Tibial nerve (tissue), 4 donors: Measurements from ENCODE around the gene OR56B4. TPM values are rescaled to one million over a fixed set of nuclear protein-coding genes. Genes with fewer than 3 reads are reported as not detected.
"Not testable (repeated sequence)": the region's sequence is repeated elsewhere in the genome, so short reads cannot be mapped to it uniquely, and the experiment has no call there.

Experiments
- DNase-seq, 2 donors: peaks; one replicate each; pipeline ENCODE4 v3.0.0-alpha.2; 2019; ENCODE audit warnings: low spot score in 2 of 2
- H3K27ac ChIP-seq, 4 donors: fragments of 200-600 bp; sonication (generic) in 3 of 4; one replicate each; pipeline ENCODE4 v1.5.1; 2017 to 2019; ENCODE audit warnings: mild to moderate bottlenecking in 1 of 4
- H3K27me3 ChIP-seq, 2 donors: fragments of 200-600 bp; sonication (generic) in 1 of 2; one replicate each; pipeline versions ENCODE4 v1.5.1 to v1.6.0; 2017 to 2019
- H3K36me3 ChIP-seq, 3 donors: fragments of 200-600 bp; sonication (generic); one replicate each; pipeline ENCODE4 v1.5.1; 2018 to 2019
- H3K4me1 ChIP-seq, 4 donors: fragments of 200-600 bp; sonication (generic) in 3 of 4; one replicate each; pipeline ENCODE4 v1.5.1; 2017 to 2019
- H3K4me3 ChIP-seq, 4 donors: fragments of 200-600 bp; sonication (generic) in 3 of 4; one replicate each; pipeline ENCODE4 v1.5.1; 2017 to 2019; ENCODE audit warnings: mild to moderate bottlenecking in 1 of 4, moderate library complexity in 1 of 4
- H3K9me3 ChIP-seq, 4 donors: fragments of 200-600 bp; sonication (generic) in 3 of 4; one replicate each; pipeline ENCODE4 v1.5.1; 2017 to 2019
- EP300 ChIP-seq, 2 donors: sonication (generic); formaldehyde crosslinking; IDR thresholded peaks; one replicate each; pipeline ENCODE4 v1.6.1; 2017; ENCODE audit warnings: antibody characterized with exemption in 2 of 2, mild to moderate bottlenecking in 1 of 2
- POLR2A ChIP-seq, 2 donors: fragments of 450-650 bp; IDR thresholded peaks; one replicate each; pipeline ENCODE4 v1.6.1; 2017; ENCODE audit warnings: antibody characterized with exemption in 2 of 2, mild to moderate bottlenecking in 2 of 2, moderate library complexity in 2 of 2
- WGBS, 2 donors: methylation state at CpG; one replicate each; pipeline ENCODE4 v1.1.5; 2018; 5-methylcytosine and 5-hydroxymethylcytosine counted together
- total RNA-seq, 4 donors: library from RNA; depleted of rRNA; stranded (reverse); fragments of >200 nt; gene quantifications; one replicate each; pipeline ENCODE4 v1.1.0, GENCODE V29; 2016
- TF ChIP-seq, protein P1 (sequence below), 5 experiments: fragments of 200-600 bp in 3 of 5; fragments of 450-650 bp in 2 of 5; sonication (generic) in 3 of 5; IDR thresholded peaks; one replicate each; pipeline ENCODE4 v1.5.1; 2016 to 2019; ENCODE audit warnings: antibody characterized with exemption in 5 of 5, mild to moderate bottlenecking in 3 of 5, moderate library complexity in 2 of 5

The OR56B4 gene
- total RNA-seq, 4 donors from 2014 or later, result not detected

DNA sequence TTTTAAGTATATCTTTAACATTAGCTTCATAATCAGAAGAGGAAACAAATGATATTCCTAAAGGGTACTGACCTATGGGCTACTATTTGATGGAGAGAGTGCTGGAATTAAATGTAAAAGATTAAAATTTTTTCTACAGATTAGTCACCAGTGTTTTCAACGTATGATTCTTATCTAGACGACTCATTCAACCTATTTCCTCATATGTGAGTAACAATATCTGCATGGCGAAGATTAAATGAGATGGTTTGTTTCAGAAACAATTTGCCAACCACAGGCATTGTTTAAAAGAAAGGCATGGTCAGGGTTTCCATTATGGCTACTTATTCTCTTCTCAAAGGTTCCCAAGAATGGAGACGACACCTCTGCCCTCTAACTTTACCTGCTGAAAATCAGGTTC is 20.4 kb downstream of the OR56B4 start:
- TF ChIP-seq, protein P1, sequence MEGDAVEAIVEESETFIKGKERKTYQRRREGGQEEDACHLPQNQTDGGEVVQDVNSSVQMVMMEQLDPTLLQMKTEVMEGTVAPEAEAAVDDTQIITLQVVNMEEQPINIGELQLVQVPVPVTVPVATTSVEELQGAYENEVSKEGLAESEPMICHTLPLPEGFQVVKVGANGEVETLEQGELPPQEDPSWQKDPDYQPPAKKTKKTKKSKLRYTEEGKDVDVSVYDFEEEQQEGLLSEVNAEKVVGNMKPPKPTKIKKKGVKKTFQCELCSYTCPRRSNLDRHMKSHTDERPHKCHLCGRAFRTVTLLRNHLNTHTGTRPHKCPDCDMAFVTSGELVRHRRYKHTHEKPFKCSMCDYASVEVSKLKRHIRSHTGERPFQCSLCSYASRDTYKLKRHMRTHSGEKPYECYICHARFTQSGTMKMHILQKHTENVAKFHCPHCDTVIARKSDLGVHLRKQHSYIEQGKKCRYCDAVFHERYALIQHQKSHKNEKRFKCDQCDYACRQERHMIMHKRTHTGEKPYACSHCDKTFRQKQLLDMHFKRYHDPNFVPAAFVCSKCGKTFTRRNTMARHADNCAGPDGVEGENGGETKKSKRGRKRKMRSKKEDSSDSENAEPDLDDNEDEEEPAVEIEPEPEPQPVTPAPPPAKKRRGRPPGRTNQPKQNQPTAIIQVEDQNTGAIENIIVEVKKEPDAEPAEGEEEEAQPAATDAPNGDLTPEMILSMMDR (IDR thresholded peaks at IDR 0.05), result no peak
- TF ChIP-seq POLR2A (IDR thresholded peaks at IDR 0.05), result no peak
- TF ChIP-seq EP300 (IDR thresholded peaks at IDR 0.05), result no peak
- DNase-seq, result no peak
- Histone ChIP-seq H3K36me3 (no peaks in the 10 kb centered on the region), H3K27ac (no peak overlapping the region), H3K4me3 (no peak overlapping the region), H3K4me1 (no peaks in the 10 kb centered on the region), H3K9me3 (no peaks in the 10 kb centered on the region), H3K27me3 (no peaks in the 10 kb centered on the region)
- 75% methylated on average over 4 of the region's 4 CpGs for WGBS, 2 donors

DNA sequence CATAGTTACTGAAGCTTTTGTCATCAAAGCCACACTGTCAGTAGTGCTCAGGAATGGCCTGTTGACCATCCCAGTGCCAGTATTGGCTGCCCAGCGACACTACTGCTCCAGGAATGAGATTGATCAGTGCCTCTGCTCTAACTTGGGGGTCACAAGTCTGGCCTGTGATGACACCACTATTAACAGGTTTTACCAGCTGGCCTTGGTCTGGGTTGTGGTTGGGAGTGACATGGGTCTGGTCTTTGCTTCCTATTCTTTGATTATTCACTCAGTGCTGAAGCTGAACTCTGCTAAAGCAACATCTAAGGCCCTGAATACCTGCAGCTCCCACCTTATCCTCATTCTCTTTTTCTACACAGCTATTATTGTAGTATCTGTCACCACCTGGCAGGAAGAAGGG is 21.5 kb downstream of the OR56B4 start:
- no peak for TF ChIP-seq EP300 (IDR thresholded peaks at IDR 0.05)
- TF ChIP-seq, protein P1 (IDR thresholded peaks at IDR 0.05), result no peak
- no peak for TF ChIP-seq POLR2A (IDR thresholded peaks at IDR 0.05)
- H3K4me3 ChIP-seq, result no peak overlapping the region
- no peak overlapping the region for H3K27ac ChIP-seq
- H3K27me3 ChIP-seq, result no peaks in the 10 kb centered on the region
- H3K4me1 ChIP-seq, result no peaks in the 10 kb centered on the region
- 70 to 89% methylated on average over 1 of the region's 1 CpG for WGBS, 2 donors
- no peak for DNase-seq
- no peaks in the 10 kb centered on the region for H3K9me3 ChIP-seq
- H3K36me3 ChIP-seq, result no peaks in the 10 kb centered on the region

DNA sequence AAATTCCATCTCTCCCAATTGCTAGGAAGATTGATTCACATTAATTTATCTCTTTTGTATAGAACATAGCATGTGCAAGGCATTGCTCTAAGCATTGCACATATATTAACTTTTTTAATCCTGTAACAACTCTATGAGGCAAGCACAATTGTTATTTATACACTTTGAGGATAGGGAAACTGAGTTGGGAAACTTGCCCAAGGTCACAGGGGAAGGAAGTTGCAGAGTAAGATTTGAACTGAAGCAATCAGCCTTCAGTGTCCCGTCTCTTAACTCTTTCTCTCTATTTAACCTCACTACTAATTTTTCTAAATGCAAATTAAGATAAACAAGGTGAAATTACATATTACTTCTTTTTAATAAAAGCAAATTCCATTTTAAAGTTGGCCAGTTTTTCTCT is 22.2 kb downstream of the OR56B4 start:
- no peak for DNase-seq
- TF ChIP-seq EP300 (IDR thresholded peaks at IDR 0.05), result no peak
- TF ChIP-seq, protein P1 (IDR thresholded peaks at IDR 0.05), result no peak
- no peak for TF ChIP-seq POLR2A (IDR thresholded peaks at IDR 0.05)
- Histone ChIP-seq H3K36me3 (no peaks in the 10 kb centered on the region), H3K4me1 (no peaks in the 10 kb centered on the region), H3K27me3 (no peaks in the 10 kb centered on the region), H3K9me3 (no peaks in the 10 kb centered on the region), H3K4me3 (no peak overlapping the region), H3K27ac (no peak overlapping the region)
- 68 to 74% methylated on average over 1 of the region's 1 CpG for WGBS, 2 donors

DNA sequence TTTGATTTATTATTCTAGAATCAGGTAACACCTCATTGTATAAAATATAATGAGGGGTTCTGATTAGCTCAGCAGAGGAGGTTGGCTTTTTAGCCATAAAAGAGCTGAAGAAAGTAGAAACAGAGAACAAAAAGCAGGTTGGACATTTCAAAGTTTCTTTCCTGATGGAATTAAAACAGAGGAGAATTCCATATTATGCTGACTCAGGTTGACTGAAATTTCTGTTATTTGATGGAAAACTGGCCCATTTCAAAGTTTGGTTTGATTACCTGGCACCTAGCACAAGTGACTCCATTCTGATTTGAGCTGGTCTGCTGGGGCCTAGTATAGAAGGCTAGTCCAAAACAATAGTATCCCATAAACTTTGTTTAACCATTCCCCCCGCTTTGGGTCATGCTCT is 24.9 kb downstream of the OR56B4 start:
- no peak for DNase-seq
- Histone ChIP-seq H3K4me3 (no peak overlapping the region), H3K27me3 (no peaks in the 10 kb centered on the region), H3K4me1 (no peaks in the 10 kb centered on the region), H3K36me3 (no peaks in the 10 kb centered on the region), H3K9me3 (no peaks in the 10 kb centered on the region), H3K27ac (no peak overlapping the region)
- 78 to 88% methylated on average over 1 of the region's 1 CpG for WGBS, 2 donors
- TF ChIP-seq, protein P1 (IDR thresholded peaks at IDR 0.05), result no peak
- TF ChIP-seq EP300 (IDR thresholded peaks at IDR 0.05) (no peak), POLR2A (IDR thresholded peaks at IDR 0.05) (no peak)

DNA sequence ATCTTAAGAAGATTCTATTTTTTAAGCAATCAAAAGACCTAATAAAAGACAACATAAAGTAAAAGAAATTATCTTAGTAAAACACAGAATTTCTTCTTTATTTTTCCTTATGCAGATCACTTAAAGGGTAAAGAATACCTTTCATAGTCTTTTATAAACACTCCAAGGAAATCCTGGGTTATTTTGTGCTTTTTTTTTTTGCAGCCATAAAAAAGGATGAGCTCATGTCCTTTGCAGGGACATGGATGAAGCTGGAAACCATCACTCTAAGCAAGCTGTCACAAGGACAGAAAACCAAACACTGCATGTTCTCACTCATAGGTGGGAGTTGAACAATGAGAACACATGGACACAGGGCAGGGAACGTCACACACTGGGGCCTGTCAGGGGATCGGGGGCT is 28.5 kb downstream of the OR56B4 start:
- not testable (repeated sequence) for H3K4me3 ChIP-seq, H3K36me3 ChIP-seq, H3K27ac ChIP-seq, H3K27me3 ChIP-seq, DNase-seq, H3K4me1 ChIP-seq, H3K9me3 ChIP-seq
- WGBS, 2 donors, result 69 to 86% methylated on average over 2 of the region's 2 CpGs

DNA sequence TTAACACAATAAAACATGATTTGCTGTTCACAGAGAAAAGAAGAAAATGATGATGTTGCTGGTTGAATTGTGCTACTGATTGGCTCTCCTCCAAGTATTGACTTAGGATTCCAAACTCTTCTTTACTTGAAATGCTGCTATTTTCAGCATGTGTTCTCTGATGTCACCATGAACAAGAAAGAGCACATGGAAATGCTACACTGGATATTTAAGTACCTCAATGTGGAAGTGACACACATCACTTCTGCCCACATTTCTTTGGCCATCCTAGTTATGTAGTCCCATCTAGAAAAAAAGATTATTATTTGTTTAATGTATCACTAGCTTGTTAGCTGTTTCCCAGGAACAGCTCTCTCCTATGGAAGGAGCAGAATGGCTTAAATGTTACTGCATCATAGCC is 35.5 kb downstream of the OR56B4 start:
- TF ChIP-seq EP300 (IDR thresholded peaks at IDR 0.05) (no peak), POLR2A (IDR thresholded peaks at IDR 0.05) (no peak)
- TF ChIP-seq, protein P1 (IDR thresholded peaks at IDR 0.05), result no peak
- Histone ChIP-seq H3K27ac (no peak overlapping the region), H3K27me3 (no peaks in the 10 kb centered on the region), H3K4me1 (no peaks in the 10 kb centered on the region), H3K9me3 (no peaks in the 10 kb centered on the region), H3K4me3 (no peak overlapping the region), H3K36me3 (no peaks in the 10 kb centered on the region)
- no peak for DNase-seq

DNA sequence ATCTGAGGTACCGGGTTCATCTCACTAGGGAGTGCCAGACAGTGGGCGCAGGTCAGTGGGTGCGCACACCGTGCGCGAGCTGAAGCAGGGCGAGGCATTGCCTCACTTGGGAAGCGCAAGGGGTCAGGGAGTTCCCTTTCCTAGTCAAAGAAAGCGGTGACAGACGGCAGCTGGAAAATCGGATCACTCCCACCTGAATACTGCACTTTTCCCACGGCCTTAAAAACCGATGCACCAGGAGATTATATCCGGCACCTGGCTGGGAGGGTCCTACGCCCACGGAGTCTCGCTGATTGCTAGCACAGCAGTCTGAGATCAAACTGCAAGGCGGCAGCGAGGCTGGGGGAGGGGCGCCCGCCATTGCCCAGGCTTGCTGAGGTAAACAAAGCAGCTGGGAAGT is 36.3 kb downstream of the OR56B4 start:
- WGBS, 2 donors, result 70 to 73% methylated on average over 21 of the region's 21 CpGs
- H3K36me3 ChIP-seq, result not testable (repeated sequence)

More for the DNA sequence above, 36.3 kb downstream of the OR56B4 start:
- not testable (repeated sequence) for H3K4me3 ChIP-seq, DNase-seq, H3K27me3 ChIP-seq, H3K9me3 ChIP-seq, H3K4me1 ChIP-seq, H3K27ac ChIP-seq
